Bone marrow (tissue), 2 donors: ENCODE results near the gene NKX3-2.

Experiments
- DNase-seq, 2 donors: peaks; one replicate each; lab custom pipeline; 2025; lab: John Stamatoyannopoulos, UW

NKX3-2 gene

GRCh38 chr4:13545394-13545808 lies 1.1 kb upstream of the NKX3-2 start:
- no peak for DNase-seq

GRCh38 chr4:13544606-13545393 lies 492 bp upstream of the NKX3-2 start:
- no peak for DNase-seq

GRCh38 chr4:13543032-13543838 lies 1.1 kb downstream of the NKX3-2 start:
- no peak for DNase-seq

GRCh38 chr4:13542577-13543031 lies 1.7 kb downstream of the NKX3-2 start:
- no peak for DNase-seq

- no peak for DNase-seq
Observed at GRCh38 chr4:13541720-13542576, 2.4 kb downstream of the NKX3-2 start.

DNA sequence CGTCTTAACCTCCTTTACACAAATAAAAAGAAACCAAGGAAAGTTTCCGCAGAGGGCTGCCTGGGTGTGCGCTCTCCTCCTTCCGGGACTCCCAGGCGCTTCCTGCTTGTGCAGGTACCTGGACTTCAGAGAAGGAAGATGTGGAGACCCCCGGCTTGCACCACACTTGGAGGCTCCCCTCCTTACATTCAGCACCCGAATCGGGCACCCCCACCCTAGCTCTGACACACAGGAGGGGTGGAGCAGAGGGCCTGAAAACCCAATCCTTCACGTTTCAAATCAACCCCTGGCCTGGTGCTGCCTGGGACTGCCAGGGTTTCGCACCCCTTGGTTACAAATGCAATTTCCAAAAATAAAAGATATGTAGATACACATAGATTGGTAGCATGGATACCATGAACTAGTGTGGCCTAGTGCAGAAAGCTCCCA lies 3.1 kb downstream of the NKX3-2 start:
- no peak for DNase-seq

GRCh38 chr4:13540446-13541175 lies 3.7 kb downstream of the NKX3-2 start:
- DNase-seq = no peak

DNA sequence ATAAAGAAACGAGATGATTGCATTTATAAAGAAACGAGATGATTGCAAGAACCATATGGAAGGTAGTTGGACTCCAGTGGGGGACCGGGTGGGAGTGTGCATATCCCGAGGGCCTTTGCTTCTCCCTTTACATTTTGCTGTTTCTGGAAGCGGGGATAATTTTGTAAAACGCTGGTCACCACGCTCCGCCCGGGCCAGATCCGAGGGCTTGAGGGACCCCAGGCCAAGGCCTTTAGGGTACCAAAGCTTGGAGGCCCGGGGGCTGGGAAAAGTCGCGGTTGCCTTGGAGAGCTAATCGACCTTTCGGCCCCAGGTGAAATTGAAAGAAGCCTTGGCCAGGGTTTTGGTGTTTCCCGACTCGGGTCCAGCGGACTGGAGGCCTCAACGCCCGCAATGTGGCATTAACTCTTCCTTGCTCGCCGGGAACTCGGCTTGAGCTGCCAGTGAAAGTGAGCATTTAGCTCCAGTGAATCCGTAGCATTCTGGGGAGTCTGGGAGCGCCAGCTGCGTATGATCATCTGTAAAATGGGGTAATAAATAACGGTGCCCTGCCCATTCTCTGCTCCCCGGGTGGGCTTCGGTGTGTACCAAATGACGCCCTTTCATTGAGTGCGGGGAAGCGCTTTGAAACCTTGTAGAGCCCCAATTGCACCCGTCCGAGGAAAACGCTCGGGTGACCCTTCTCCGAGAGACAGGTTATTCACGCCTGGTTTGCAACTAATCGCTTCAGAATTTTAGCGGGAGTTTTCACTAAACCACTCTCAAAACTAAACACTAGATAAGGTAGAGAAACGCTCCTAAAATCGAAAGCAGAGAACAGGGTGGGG lies 4.5 kb downstream of the NKX3-2 start:
- DNase-seq = no peak

DNA sequence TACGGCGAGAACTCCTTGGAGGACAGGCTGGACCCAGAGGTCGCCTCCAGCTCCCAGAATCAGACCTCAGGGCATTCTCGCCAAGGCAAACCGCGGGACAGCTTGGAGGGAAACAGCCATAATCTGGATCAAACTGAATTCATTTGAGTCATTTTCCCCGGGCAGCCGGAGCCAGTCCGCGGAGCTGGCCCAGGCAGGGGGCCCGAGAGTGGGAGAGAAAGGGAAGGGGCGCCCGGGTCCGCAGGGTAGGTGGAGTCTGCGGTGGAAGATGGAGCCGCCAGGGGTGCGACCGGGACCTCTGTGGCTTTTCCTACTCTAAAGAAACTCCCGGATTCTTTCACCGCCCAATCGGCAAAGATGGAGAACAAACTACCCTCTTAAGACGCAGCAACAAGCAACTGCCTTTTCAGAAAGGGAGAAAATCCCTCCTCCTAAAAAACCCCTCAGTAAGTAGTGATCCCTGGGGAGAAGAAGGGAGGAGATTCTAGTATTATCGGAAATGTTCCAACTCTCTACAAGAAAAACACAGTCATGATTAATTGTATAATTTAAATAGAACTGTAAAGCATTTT lies 5.2 kb downstream of the NKX3-2 start:
- DNase-seq = no peak

DNA sequence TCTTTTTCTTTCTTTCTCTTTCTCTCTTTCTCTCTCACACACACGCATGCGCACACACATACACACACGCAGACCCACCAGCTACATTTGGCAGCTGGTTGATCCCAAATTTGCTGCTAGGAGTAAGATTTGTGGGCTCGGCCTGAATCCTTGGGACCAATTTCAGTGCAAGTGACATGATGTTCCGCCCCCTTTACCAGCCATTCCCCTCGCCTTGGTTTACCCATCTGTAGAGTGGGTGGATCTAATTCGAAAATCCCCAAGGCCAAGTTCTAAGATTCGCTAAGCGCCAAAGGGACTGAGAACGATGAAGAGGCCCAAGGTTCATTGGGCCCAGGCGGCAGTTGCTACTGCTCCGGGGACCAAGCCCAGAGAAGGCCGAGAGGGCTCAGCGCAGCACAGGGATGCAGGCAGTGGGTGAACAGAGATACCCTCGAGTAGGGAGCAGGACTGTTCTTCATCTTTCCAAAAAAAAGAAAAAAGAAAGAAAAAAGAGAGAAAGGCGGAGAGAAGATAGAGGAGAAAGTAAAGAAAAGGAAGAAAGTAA lies 5.8 kb downstream of the NKX3-2 start:
- DNase-seq = no peak

DNA sequence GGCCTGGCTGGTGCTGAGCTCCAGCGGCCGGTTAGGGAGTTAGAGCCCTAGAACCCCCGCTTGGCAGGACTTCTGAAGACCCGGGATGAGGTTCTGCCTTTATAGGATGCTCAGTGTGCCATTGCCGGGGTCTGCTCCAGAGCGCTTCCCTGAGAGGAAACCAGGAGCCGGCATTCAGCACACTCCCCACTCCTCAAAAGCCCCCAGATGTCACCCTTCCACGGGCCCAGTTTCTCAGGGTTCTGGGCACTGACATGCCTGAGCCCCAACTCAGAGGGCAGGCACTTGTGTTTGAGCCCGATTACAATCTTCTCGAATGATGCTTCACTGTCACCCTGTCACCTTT lies 6.5 kb downstream of the NKX3-2 start:
- no peak for DNase-seq

GRCh38 chr4:13537011-13537831 lies 7.1 kb downstream of the NKX3-2 start:
- no peak for DNase-seq

DNA sequence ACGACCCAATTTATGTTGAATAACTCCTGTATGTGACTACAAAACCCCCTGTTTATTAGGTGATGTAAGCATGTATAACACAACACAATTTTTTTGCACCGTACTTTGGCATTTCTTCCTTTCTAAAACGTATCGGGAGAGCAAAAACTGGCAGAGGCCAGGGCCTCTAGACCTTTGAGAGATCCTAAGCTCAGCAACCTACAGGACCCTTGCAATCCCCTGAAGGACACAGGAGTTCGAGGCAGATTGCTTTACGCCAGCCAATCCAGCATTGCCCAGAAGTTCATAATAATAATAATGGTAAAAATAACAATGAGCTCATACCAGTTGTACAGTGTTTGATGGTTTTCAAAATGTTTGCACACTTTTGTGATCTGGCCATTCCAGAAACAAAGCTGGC lies 7.7 kb downstream of the NKX3-2 start:
- DNase-seq = no peak

DNA sequence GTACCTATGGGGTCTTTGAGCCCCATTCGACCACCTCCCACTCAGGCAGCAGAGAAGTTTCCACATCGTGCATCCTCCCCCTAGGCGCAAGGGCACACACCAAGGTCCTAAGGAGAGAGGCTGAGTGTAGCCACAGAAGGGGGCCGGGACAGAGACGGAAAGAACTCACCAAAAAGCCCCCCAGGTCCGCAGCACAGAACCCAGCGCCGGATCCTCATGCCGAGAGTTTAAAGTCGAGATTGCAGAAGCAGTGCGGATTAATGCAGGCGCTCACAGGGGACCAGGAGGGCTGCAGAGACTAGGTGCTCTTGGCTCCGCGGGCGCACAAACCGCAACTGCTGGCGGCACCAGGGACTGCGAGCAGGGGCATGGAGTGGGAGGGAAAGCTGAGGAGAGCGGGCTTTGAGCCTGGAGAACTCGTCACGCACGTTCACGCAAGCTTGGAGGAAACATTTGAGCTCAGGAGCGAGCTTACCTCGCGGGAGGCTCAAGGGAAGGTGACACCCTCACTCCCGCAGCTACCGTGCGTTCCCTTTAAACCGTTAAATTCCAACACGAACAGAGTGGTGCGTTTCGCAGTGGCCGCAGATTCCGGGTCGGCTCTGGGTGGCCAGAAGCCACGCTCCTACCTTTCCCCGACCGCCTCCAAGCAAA lies 8.5 kb downstream of the NKX3-2 start:
- no peak for DNase-seq

- no peak for DNase-seq
Observed at GRCh38 chr4:13535118-13535517, 9.2 kb downstream of the NKX3-2 start.

GRCh38 chr4:13534344-13535063 lies 9.8 kb downstream of the NKX3-2 start:
- no peak for DNase-seq

GRCh38 chr4:13533670-13534343 lies 10.5 kb downstream of the NKX3-2 start:
- DNase-seq = no peak
